DND-41 (cell line): ENCODE measurements around the gene TBCK.

Experiments
- CTCF ChIP-seq: IDR thresholded peaks from 2 replicates; pipeline ENCODE4 v1.5.1; 2012; ENCODE audit warnings: borderline replicate concordance, low read length, moderate library complexity, mild to moderate bottlenecking; ENCODE audit not compliant: poor library complexity, severe bottlenecking; ENCODE audit errors: extremely low read depth
- EZH2 ChIP-seq: IDR thresholded peaks from 3 replicates; pipeline ENCODE4 v1.6.1; 2012; ENCODE audit warnings: borderline replicate concordance, low read depth, mild to moderate bottlenecking, moderate library complexity, low read length, inconsistent platforms; ENCODE audit not compliant: severe bottlenecking

- no peak for TF ChIP-seq CTCF
- no peak for TF ChIP-seq EZH2
These were observed 253.0 kb downstream of the TBCK start for GRCh38 chr4:106063009-106063408.
